HG02798 (cell line): ENCODE measurements around the gene RPL29.

ENCODE experiments used
- ATAC-seq: cut with Tn5 transposase; IDR thresholded peaks from one replicate; pipeline ENCODE4 v1.9.1; 2021; ENCODE audit warnings: mild to moderate bottlenecking; ENCODE audit not compliant: unreplicated experiment, poor library complexity

The RPL29 gene

GRCh38 chr3:51986010-51986947 is 9.4 kb downstream of the RPL29 start:
- no peak for ATAC-seq

GRCh38 chr3:51985063-51985462 is 10.6 kb downstream of the RPL29 start:
- no peak for ATAC-seq

GRCh38 chr3:51984269-51984647 is 11.4 kb downstream of the RPL29 start:
- ATAC-seq, result no peak

- no peak for ATAC-seq
Measured at GRCh38 chr3:51983578-51984268, 12.0 kb downstream of the RPL29 start.

GRCh38 chr3:51982838-51983577 is 12.7 kb downstream of the RPL29 start, which contains the start of gene ACY1:
TSS of gene ACY1 (plus strand) at chr3:51983535. CDS start at chr3:51984065, 530 bp downstream.
- ATAC-seq, result peak; percentile 81

GRCh38 chr3:51982352-51982837 is 13.3 kb downstream of the RPL29 start:
- peak; percentile 38 for ATAC-seq

- no peak for ATAC-seq
Measured at GRCh38 chr3:51980253-51980652, 15.4 kb downstream of the RPL29 start.

- ATAC-seq, result no peak
Measured at GRCh38 chr3:51978143-51978502, 17.6 kb downstream of the RPL29 start.

GRCh38 chr3:51977446-51978142 is 18.1 kb downstream of the RPL29 start:
- ATAC-seq, result no peak

GRCh38 chr3:51975852-51976549 is 19.7 kb downstream of the RPL29 start:
- no peak for ATAC-seq

- peak; percentile 68 for ATAC-seq
Measured at GRCh38 chr3:51974963-51975851, 20.5 kb downstream of the RPL29 start, which contains the start of gene ABHD14A. TSS of gene ABHD14A (plus strand) at chr3:51975064. CDS start at chr3:51975136, 72 bp downstream.

- ATAC-seq, result no peak
Measured at GRCh38 chr3:51974277-51974962, 21.3 kb downstream of the RPL29 start.

- ATAC-seq, result no peak
Measured at GRCh38 chr3:51971350-51971749, 24.3 kb downstream of the RPL29 start.

GRCh38 chr3:51970606-51971300 is 24.9 kb downstream of the RPL29 start:
- no peak for ATAC-seq

GRCh38 chr3:51969841-51970240 is 25.9 kb downstream of the RPL29 start:
- no peak for ATAC-seq

- no peak for ATAC-seq
Measured at GRCh38 chr3:51968883-51969678, 26.6 kb downstream of the RPL29 start.
